Measurements from ENCODE around the gene CAMK2B. TPM values are rescaled to one million over a fixed set of nuclear protein-coding genes. Genes with fewer than 3 reads are reported as not detected.

Gene CAMK2B
- total RNA-seq, 1 donor from 2014 or later: 9.3 TPM

- H3K27me3 Mint-ChIP-seq: peaks cover 1% of the 10 kb centered on the region
These were observed 94.3 kb downstream of the CAMK2B start for GRCh38 chr7:44231088-44231487.

GRCh38 chr7:44230286-44230685 is 95.1 kb downstream of the CAMK2B start:
- H3K4me3 Mint-ChIP-seq (ENCODE audit: low read depth): no peak overlapping the region
- no peak overlapping the region for H3K27ac Mint-ChIP-seq
- no peaks in the 10 kb centered on the region for H3K4me1 Mint-ChIP-seq (ENCODE audit: low read depth)
- no peak for DNase-seq (ENCODE audit: low spot score, unreplicated experiment)
- H3K9me3 Mint-ChIP-seq (ENCODE audit: low read depth): no peaks in the 10 kb centered on the region
- no peak for TF ChIP-seq CTCF (IDR thresholded peaks at IDR 0.05; ENCODE audit: unreplicated experiment)
- no peaks in the 10 kb centered on the region for H3K36me3 Mint-ChIP-seq (ENCODE audit: insufficient read depth)
- H3K27me3 Mint-ChIP-seq: peaks cover 4% of the 10 kb centered on the region

More at GRCh38 chr7:44231088-44231487, 94.3 kb downstream of the CAMK2B start:
- TF ChIP-seq CTCF (IDR thresholded peaks at IDR 0.05; ENCODE audit: unreplicated experiment): no peak
- Mint-ChIP-seq H3K27ac (no peak overlapping the region), H3K9me3 (ENCODE audit: low read depth) (no peaks in the 10 kb centered on the region), H3K4me1 (ENCODE audit: low read depth) (no peaks in the 10 kb centered on the region), H3K36me3 (ENCODE audit: insufficient read depth) (no peaks in the 10 kb centered on the region), H3K4me3 (ENCODE audit: low read depth) (no peak overlapping the region)
- no peak for DNase-seq (ENCODE audit: low spot score, unreplicated experiment)

GRCh38 chr7:44229546-44230105 is 95.8 kb downstream of the CAMK2B start:
- Mint-ChIP-seq H3K36me3 (ENCODE audit: insufficient read depth) (no peaks in the 10 kb centered on the region), H3K27me3 (peaks cover 4% of the 10 kb centered on the region), H3K4me3 (ENCODE audit: low read depth) (no peak overlapping the region), H3K9me3 (ENCODE audit: low read depth) (no peaks in the 10 kb centered on the region), H3K27ac (no peak overlapping the region), H3K4me1 (ENCODE audit: low read depth) (no peaks in the 10 kb centered on the region)
- no peak for TF ChIP-seq CTCF (IDR thresholded peaks at IDR 0.05; ENCODE audit: unreplicated experiment)
- DNase-seq (ENCODE audit: low spot score, unreplicated experiment): no peak

GRCh38 chr7:44228571-44229350 is 96.6 kb downstream of the CAMK2B start:
- Mint-ChIP-seq H3K36me3 (ENCODE audit: insufficient read depth) (no peaks in the 10 kb centered on the region), H3K27me3 (peaks cover 7% of the 10 kb centered on the region), H3K27ac (no peak overlapping the region), H3K4me3 (ENCODE audit: low read depth) (no peak overlapping the region), H3K4me1 (ENCODE audit: low read depth) (no peaks in the 10 kb centered on the region), H3K9me3 (ENCODE audit: low read depth) (no peaks in the 10 kb centered on the region)
- no peak for TF ChIP-seq CTCF (IDR thresholded peaks at IDR 0.05; ENCODE audit: unreplicated experiment)
- no peak for DNase-seq (ENCODE audit: low spot score, unreplicated experiment)

GRCh38 chr7:44227911-44228310 is 97.5 kb downstream of the CAMK2B start:
- Mint-ChIP-seq H3K4me1 (ENCODE audit: low read depth) (no peaks in the 10 kb centered on the region), H3K27ac (no peak overlapping the region)

More at GRCh38 chr7:44227911-44228310, 97.5 kb downstream of the CAMK2B start:
- DNase-seq (ENCODE audit: low spot score, unreplicated experiment): no peak
- no peak overlapping the region for H3K4me3 Mint-ChIP-seq (ENCODE audit: low read depth)
- H3K9me3 Mint-ChIP-seq (ENCODE audit: low read depth): no peaks in the 10 kb centered on the region
- no peak for TF ChIP-seq CTCF (IDR thresholded peaks at IDR 0.05; ENCODE audit: unreplicated experiment)
- no peaks in the 10 kb centered on the region for H3K36me3 Mint-ChIP-seq (ENCODE audit: insufficient read depth)
- H3K27me3 Mint-ChIP-seq: peaks cover 10% of the 10 kb centered on the region

Measured in progenitor cell of endocrine pancreas (in vitro differentiated cells).